Activated naive CD8-positive, alpha-beta T cell (primary cell): ENCODE data around the gene MLKL.
A peak's percentile ranks its signal among the peaks of the same experiment; 100 is the strongest.
"Not testable (repeated sequence)": the region's sequence is repeated elsewhere in the genome, so short reads cannot be mapped to it uniquely, and the experiment has no call there.

ENCODE experiments used
- H3K27ac Mint-ChIP-seq: one replicate; pipeline ENCODE4 v1.8.0; 2021; ENCODE audit warnings: mixed read lengths
- H3K27me3 Mint-ChIP-seq: one replicate; pipeline ENCODE4 v1.8.0; 2021; ENCODE audit warnings: mixed read lengths
- H3K36me3 Mint-ChIP-seq: one replicate; pipeline ENCODE4 v1.8.0; 2021; ENCODE audit warnings: mixed read lengths
- H3K4me1 Mint-ChIP-seq: one replicate; pipeline ENCODE4 v1.8.0; 2021; ENCODE audit warnings: low read depth, mixed read lengths
- H3K4me3 Mint-ChIP-seq: one replicate; pipeline ENCODE4 v1.8.0; 2021; ENCODE audit warnings: mild to moderate bottlenecking, mixed read lengths
- H3K9me3 Mint-ChIP-seq: one replicate; pipeline ENCODE4 v1.8.0; 2021; ENCODE audit warnings: low read depth, mixed read lengths

Gene MLKL

DNA sequence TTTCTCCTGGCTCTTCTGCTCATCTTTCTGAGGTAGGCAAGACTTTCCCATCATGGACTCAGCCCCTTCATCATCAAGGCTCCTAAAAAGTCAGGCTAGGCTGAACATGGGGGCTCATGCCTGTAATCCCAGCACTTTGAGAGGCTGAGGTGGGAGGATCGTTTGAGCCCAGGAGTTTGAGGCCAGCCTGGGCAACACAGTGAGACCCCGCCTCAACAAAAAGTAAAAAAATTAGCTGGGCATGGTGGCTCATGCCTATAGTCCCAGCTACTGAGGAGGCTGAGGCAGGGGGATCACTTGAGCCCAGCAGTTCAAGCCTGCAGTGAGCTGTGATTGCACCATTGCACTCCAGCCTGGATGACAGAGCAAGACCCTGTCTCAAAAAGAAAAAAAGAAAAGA is 21.5 kb upstream of the MLKL start:
- not testable (repeated sequence) for H3K36me3 Mint-ChIP-seq, H3K4me3 Mint-ChIP-seq, H3K9me3 Mint-ChIP-seq, H3K27me3 Mint-ChIP-seq, H3K27ac Mint-ChIP-seq, H3K4me1 Mint-ChIP-seq

DNA sequence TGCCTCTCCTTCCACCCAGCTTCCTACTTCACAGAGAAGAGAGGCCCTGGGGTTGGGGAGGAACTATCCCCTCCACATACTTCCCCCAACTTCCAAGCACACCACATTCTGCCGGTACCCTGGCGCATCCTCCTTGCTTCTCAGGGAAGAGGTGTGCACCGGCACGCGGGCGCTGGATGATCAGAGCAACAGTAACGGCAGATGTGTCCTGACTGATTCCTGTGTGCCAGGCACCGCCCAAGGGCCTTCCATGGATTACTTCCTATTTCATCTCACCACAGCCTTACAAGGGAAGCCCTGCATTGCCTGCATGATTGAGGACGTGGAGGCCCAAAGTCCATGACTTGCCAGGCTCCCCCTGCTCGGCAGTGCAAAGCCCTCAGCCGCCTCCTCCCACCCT is 21.1 kb upstream of the MLKL start:
- Mint-ChIP-seq H3K27ac (no peak overlapping the region), H3K27me3 (no peaks in the 10 kb centered on the region), H3K4me1 (no peaks in the 10 kb centered on the region), H3K36me3 (no peaks in the 10 kb centered on the region), H3K9me3 (no peaks in the 10 kb centered on the region), H3K4me3 (no peak overlapping the region)

DNA sequence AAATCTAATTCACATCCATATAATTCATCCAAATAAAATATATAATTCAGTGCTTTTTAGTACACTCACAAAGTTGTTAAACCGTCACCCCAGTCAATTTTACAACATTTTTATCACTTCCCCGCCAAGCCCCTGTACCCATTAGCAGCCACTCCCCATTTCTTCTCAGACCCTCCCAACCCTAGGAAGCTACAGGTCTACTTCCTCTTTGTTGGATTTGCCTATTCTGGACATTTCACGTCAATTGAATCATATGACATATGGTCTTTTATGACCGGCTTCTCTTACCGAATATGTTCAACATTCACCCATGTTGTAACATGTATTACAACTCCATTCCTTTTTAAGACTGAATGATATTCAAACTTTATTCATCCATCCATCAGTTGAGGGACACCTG is 19.9 kb upstream of the MLKL start:
- H3K27ac Mint-ChIP-seq, result no peak overlapping the region
- no peaks in the 10 kb centered on the region for H3K36me3 Mint-ChIP-seq
- no peak overlapping the region for H3K4me3 Mint-ChIP-seq
- H3K4me1 Mint-ChIP-seq, result no peaks in the 10 kb centered on the region
- no peaks in the 10 kb centered on the region for H3K9me3 Mint-ChIP-seq
- H3K27me3 Mint-ChIP-seq, result no peaks in the 10 kb centered on the region

DNA sequence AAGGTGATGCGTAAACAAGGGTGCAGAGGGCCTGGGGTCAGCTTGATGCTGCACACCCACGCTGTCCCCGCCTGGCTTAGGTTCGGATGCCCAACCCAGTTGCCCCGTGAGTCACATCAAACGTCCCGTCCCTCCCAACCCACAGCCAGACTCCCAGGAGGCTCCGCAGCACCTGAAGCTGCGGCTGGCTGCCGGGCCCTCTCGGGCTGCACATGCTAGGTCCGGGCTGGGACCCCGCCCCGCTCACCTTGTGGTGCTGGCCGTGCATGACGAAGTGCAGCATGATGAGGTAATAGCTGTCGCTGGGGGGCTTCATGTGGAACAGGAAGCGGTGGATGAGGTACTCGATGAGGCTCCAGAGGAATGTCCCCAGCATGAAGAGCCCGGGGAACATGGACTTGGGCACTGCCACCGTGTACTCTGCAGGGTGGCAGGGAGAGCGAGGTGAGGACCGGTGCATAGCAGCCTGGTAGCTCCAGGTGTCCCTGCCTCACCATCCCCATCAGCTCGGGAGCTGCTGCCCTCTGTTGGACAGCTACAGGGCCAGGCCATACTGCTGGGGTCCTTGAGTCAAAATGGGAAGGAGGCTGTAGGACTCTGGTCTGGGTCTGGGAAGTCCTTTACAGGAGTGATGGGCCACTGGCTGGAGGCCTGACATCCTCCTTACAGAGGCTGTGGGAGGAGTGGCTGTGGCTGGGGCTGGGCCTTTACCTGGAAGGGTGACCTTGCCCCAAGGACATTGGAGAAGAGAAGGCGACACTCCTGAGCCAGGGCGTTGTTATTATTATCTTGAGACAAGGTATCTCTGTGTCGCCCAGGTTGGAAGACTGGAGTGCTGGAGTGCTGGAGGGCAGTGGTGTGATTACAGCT is 18.3 kb upstream of the MLKL start:
- Mint-ChIP-seq H3K27ac (no peak overlapping the region), H3K4me1 (no peaks in the 10 kb centered on the region), H3K4me3 (no peak overlapping the region), H3K9me3 (no peaks in the 10 kb centered on the region), H3K36me3 (no peaks in the 10 kb centered on the region), H3K27me3 (no peaks in the 10 kb centered on the region)

DNA sequence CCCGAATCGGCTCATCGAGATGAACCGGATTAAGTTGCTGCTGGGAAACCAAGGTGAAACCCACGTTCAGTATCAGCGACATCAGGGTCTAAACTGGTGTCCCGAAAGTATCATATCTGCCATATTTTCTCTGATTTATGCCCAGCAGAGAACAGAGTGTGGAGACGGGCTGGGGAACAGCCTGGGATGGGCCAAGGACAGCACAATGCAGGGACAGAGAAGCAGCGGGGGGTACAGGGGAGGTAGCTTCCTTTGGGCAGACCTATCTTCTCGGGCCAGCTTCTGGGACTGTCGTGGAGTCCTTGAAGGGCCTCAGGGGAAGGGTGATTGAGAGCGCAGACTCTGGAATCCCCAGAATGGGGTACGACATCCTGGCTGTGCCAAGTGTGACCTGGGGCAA is 17.5 kb upstream of the MLKL start:
- Mint-ChIP-seq H3K4me3 (no peak overlapping the region), H3K36me3 (no peaks in the 10 kb centered on the region), H3K9me3 (no peaks in the 10 kb centered on the region), H3K4me1 (no peaks in the 10 kb centered on the region), H3K27ac (no peak overlapping the region), H3K27me3 (no peaks in the 10 kb centered on the region)

DNA sequence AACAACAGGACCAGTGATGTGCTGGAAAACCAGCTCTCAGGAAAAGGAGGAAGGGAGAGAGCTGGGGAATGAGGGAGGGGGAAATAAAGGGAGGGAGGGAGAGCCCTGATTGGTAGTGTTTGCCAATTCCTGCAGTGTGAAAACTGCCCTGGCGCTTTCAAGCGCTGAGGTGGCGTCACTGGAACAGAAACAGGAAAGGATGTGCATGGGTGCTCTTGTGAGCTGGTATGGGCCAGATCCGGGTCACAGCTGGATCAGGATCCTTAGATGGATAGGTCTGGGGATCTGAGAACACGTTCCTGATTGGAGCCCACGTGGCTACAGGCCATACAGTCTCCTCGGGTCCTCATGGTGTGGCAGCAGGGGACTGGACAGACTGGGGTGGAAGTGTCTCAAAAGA is 16.7 kb upstream of the MLKL start:
- no peaks in the 10 kb centered on the region for H3K9me3 Mint-ChIP-seq
- H3K4me1 Mint-ChIP-seq, result no peaks in the 10 kb centered on the region
- no peak overlapping the region for H3K27ac Mint-ChIP-seq
- H3K36me3 Mint-ChIP-seq, result no peaks in the 10 kb centered on the region
- H3K27me3 Mint-ChIP-seq, result no peaks in the 10 kb centered on the region
- no peak overlapping the region for H3K4me3 Mint-ChIP-seq

DNA sequence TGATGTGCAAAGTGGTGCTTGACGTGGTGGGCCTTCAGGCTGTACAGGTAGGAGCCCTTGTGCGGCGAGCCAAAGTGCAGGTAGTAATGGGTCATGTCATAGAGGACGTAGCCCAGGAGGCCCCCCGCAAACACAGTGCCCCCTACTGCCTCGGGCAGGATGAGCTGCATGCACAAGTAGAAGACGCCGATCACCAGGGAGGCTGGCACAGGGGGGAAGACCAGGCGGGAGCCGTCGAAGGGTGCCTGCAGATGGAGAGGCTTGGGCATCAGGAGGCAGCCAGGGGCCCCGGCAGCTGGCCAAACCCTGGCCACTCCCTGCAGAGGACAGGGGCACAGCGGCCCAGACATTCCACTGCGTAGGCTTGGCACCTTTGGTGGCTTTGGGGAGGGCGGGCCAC is 15.7 kb upstream of the MLKL start:
- H3K36me3 Mint-ChIP-seq, result no peaks in the 10 kb centered on the region
- H3K27ac Mint-ChIP-seq, result no peak overlapping the region
- no peaks in the 10 kb centered on the region for H3K9me3 Mint-ChIP-seq
- no peaks in the 10 kb centered on the region for H3K27me3 Mint-ChIP-seq
- no peak overlapping the region for H3K4me3 Mint-ChIP-seq
- no peaks in the 10 kb centered on the region for H3K4me1 Mint-ChIP-seq

DNA sequence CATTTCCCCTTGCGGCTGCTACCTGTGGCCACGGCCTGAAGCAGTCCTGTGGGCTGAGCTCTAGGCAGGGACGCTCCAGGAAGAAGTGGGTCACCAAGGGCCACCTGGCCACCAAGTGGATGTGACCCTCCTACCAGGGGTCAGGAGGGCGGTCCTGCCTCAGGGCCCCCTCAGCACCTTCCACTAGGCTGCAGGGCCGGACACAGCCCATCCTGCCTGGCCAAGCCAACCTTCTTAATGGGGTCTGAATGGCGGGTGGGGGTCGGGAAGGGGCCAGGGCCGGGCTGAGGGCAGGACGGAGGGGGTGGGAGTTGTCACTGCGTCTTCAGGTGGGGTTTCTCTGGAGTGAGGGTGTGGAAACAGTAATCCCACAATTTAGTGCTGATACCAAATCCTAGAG is 13.2 kb upstream of the MLKL start:
- Mint-ChIP-seq H3K27ac (no peak overlapping the region), H3K9me3 (no peaks in the 10 kb centered on the region), H3K4me1 (peaks cover 5% of the 10 kb centered on the region), H3K4me3 (no peak overlapping the region), H3K27me3 (no peaks in the 10 kb centered on the region), H3K36me3 (no peaks in the 10 kb centered on the region)

DNA sequence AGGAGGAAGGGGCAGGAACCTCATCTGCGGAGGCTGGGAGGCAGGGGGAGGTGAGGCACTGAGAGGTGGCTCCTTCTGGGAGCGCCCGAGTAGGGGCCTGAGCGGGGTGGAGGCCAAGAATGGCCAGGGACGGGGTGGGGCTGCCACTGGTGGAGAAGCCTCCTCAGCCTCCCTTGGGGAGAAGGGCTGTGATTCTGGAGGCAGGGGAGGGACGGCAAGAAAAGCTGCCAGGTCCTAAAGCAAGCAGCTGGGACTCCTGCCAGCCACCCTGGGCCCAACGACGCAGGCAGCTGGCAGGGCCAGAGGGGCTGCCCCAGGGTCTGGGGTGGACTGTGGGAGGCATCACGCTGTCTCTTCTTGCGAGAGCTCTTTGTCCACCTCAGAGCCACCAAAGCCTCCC is 12.7 kb upstream of the MLKL start:
- Mint-ChIP-seq H3K4me1 (peaks cover 5% of the 10 kb centered on the region), H3K4me3 (no peak overlapping the region), H3K27me3 (no peaks in the 10 kb centered on the region), H3K27ac (no peak overlapping the region), H3K36me3 (no peaks in the 10 kb centered on the region), H3K9me3 (no peaks in the 10 kb centered on the region)

DNA sequence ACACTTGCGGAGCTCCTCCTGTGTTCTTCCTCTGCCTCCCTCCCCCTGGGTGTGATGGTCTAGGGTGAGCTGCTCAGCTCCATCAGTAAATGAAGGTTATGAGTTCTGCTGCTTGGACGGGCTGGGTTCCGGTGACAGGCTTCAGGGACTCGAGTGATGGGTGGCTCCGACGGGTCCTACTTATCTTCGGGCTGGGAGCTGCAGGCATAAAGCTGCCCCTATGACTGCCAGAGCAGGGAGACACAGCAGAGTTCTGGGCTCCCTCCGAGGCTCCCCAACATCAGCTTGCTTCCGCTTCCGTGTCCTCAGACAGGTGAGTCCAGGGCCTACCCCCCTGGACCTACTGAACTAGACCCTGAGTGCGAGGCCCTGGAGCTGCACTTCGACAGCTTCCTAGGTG is 11.3 kb upstream of the MLKL start:
- no peak overlapping the region for H3K4me3 Mint-ChIP-seq
- H3K36me3 Mint-ChIP-seq, result no peaks in the 10 kb centered on the region
- no peaks in the 10 kb centered on the region for H3K27me3 Mint-ChIP-seq
- H3K4me1 Mint-ChIP-seq, result peaks cover 5% of the 10 kb centered on the region
- no peak overlapping the region for H3K27ac Mint-ChIP-seq
- H3K9me3 Mint-ChIP-seq, result no peaks in the 10 kb centered on the region

DNA sequence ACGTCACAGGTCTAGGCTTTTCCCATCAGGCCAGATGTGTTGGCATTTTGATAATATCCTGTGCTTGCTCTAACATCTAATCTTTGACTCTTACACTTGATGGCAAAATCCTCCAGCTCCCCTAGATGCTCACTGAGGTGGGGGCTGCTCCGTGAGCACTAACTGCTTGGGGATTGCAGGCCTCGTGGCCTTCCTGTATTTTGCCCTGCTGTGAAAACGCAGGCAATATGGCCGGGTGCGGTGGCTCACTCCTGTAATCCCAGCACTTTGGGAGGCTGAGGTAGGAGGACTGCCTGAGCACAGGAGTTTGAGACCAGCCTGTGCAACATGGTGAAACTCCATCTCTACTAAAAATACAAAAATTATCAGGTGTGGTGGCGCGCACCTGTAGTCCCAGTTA is 9.7 kb upstream of the MLKL start:
- Mint-ChIP-seq H3K27me3 (no peaks in the 10 kb centered on the region), H3K9me3 (no peaks in the 10 kb centered on the region), H3K4me3 (no peak overlapping the region), H3K36me3 (no peaks in the 10 kb centered on the region), H3K27ac (no peak overlapping the region), H3K4me1 (peaks cover 5% of the 10 kb centered on the region)

DNA sequence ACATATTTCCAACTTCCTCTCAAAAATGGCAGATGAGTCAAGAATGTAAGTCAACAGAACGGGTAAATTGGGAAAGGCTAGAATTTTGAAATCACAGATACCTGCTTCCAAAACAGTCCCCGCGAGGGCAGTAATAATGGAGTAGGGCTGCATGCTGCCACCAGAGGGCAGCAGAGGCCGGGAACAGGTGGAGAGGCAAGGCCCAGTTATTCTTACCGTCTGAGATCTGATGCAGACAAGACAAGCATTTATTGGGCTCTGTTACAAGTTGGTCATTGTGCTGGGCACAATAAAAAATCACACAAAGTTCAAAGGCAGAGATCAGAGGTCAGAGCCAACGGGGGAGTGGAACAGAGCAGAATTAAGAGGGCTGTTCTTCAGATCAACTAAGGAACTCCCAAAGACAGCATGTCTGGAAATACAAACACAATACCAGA is 8.8 kb upstream of the MLKL start:
- Mint-ChIP-seq H3K36me3 (no peaks in the 10 kb centered on the region), H3K9me3 (no peaks in the 10 kb centered on the region), H3K27ac (no peak overlapping the region), H3K4me3 (no peak overlapping the region), H3K4me1 (peaks cover 10% of the 10 kb centered on the region), H3K27me3 (no peaks in the 10 kb centered on the region)

DNA sequence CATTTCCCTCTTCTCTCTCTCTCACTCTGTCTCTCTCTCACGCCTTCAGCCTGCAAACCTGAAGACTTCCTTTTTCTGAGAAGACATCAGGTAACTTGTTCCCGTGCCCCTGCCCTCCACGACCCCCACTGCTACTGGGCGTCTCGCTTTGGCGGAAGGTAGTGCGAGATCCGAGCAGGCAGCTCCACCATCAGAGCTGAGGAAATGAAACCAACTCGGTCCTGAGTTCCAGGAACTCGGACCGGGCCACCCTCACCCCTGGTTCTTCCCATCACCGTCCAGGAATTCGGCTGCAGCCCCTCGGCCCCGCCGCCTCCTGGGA is 585 bp downstream of the MLKL start:
- Mint-ChIP-seq H3K36me3 (peaks cover 4% of the 10 kb centered on the region), H3K4me1 (peaks cover 54% of the 10 kb centered on the region), H3K4me3 (peak overlapping the region; percentile 99), H3K27ac (peak overlapping the region; percentile 99), H3K9me3 (no peaks in the 10 kb centered on the region), H3K27me3 (no peaks in the 10 kb centered on the region)

DNA sequence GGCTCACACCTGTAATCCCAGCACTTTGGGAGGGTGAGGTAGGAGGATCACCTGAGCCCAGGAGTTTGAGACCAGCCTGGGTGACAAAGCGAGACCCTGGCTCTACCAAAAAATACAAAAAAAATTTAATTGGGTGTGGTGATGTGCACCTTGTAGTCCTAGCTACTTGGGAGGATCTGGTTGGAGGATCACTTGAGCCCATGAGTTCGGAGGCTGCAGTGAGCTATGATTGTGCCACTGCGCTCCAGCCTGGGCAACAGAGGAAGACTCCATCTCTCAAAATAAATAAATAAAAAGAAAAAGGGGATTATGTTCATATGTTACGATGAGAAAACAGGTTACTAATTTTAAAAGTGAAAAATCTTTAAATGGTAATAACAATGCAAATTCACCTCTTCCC is 996 bp downstream of the MLKL start:
- Mint-ChIP-seq H3K36me3 (peaks cover 4% of the 10 kb centered on the region), H3K27me3 (no peaks in the 10 kb centered on the region), H3K4me3 (peak overlapping the region; percentile 99), H3K4me1 (peaks cover 51% of the 10 kb centered on the region), H3K27ac (peak overlapping the region; percentile 75), H3K9me3 (no peaks in the 10 kb centered on the region)

DNA sequence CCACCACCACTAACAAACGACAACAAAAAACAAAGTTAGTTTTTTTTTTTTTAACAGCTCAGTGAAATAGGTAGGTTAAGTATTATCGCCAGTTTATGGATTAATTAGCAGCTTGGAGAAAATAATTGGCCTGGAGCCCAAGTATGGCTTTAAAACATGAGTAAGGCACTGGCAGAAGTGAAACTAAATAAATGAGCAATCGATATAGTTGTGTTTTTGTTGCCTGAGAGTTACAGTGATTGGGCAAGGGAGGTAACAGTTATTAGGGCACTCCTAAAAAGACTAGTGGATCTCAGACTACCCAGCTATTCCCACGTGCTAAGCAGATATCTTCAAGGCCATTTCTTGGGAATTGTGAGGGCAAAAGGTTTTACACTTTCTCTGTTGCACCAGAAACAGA is 2.4 kb downstream of the MLKL start:
- peaks cover 53% of the 10 kb centered on the region for H3K4me1 Mint-ChIP-seq
- H3K4me3 Mint-ChIP-seq, result peak overlapping the region; percentile 99
- no peaks in the 10 kb centered on the region for H3K9me3 Mint-ChIP-seq
- no peaks in the 10 kb centered on the region for H3K27me3 Mint-ChIP-seq
- peak overlapping the region; percentile 59 for H3K27ac Mint-ChIP-seq
- H3K36me3 Mint-ChIP-seq, result peaks cover 4% of the 10 kb centered on the region
